Dendritic cell treated with granulocyte-macrophage colony-stimulating factor and Interleukin-4, amounts not matched to agents 40 ng/mL and 50 ng/mL, for 4 days (primary cell): Measurements from ENCODE around the gene SCEL.
"Not testable (repeated sequence)": the region's sequence is repeated elsewhere in the genome, so short reads cannot be mapped to it uniquely, and the experiment has no call there.

ENCODE experiments used
- H3K27ac Mint-ChIP-seq: one replicate; pipeline ENCODE4 v1.8.0; 2022; ENCODE audit warnings: mild to moderate bottlenecking, mixed read lengths
- H3K27me3 Mint-ChIP-seq: one replicate; pipeline ENCODE4 v1.8.0; 2022; ENCODE audit warnings: mild to moderate bottlenecking, mixed read lengths
- H3K36me3 Mint-ChIP-seq: one replicate; pipeline ENCODE4 v1.8.0; 2022; ENCODE audit warnings: low read depth, mixed read lengths
- H3K4me1 Mint-ChIP-seq: one replicate; pipeline ENCODE4 v1.8.0; 2022; ENCODE audit warnings: low read depth, mixed read lengths
- H3K4me3 Mint-ChIP-seq: one replicate; pipeline ENCODE4 v1.8.0; 2022; ENCODE audit warnings: mild to moderate bottlenecking, moderate library complexity, mixed read lengths
- H3K9me3 Mint-ChIP-seq: one replicate; pipeline ENCODE4 v1.8.0; 2022; ENCODE audit warnings: mixed read lengths
- intact Hi-C: fragments of 100-400 bp; cut with micrococcal nuclease; formaldehyde crosslinking; loops from one replicate; pipeline ENCODE4 v1.15.0; 2022

Gene SCEL

DNA sequence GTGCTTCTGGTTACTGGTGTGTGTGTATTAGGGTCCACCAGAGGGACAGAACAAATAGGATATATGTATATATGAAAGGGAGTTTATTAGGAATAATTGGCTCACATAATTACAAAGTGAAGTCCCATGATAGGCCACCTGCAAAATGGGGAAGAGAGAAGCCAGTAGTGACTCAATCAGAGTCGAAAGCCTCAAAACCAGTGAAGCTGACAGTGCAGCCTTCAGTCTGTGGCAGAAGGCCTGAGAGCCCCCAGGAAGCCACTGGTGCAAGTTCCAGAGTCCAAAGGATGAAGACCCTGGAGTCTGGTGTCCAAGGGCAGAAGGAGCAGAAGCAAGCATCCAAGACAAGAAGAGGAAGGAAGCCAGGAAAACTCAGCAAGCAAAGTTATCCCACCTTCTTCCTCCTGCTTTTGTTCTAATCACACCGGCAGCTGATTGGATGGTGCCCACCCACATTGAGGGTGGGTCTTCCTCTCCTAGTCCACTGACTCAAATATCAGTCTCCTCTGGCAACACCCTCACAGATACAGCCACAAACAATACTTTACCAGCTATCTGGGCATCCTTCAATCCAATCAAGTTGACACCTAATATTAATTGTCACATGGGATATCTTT, 21.7 kb upstream of the SCEL start:
- intact Hi-C loops: no loop called here
- H3K27me3 Mint-ChIP-seq: no peaks in the 10 kb centered on the region
- no peak overlapping the region for H3K4me3 Mint-ChIP-seq
- H3K4me1 Mint-ChIP-seq: peaks cover 9% of the 10 kb centered on the region
- H3K27ac Mint-ChIP-seq: no peak overlapping the region
- H3K36me3 Mint-ChIP-seq: no peaks in the 10 kb centered on the region
- H3K9me3 Mint-ChIP-seq: no peaks in the 10 kb centered on the region

GRCh38 chr13:77514336-77514726, 21.2 kb upstream of the SCEL start:
- Mint-ChIP-seq H3K4me3 (no peak overlapping the region), H3K36me3 (no peaks in the 10 kb centered on the region), H3K9me3 (no peaks in the 10 kb centered on the region), H3K27ac (no peak overlapping the region), H3K4me1 (peaks cover 9% of the 10 kb centered on the region), H3K27me3 (no peaks in the 10 kb centered on the region)
- intact Hi-C loops: no loop called here

- H3K27me3 Mint-ChIP-seq: no peaks in the 10 kb centered on the region
- intact Hi-C loops: no loop called here
Measured at GRCh38 chr13:77515785-77516184, 19.7 kb upstream of the SCEL start.

DNA sequence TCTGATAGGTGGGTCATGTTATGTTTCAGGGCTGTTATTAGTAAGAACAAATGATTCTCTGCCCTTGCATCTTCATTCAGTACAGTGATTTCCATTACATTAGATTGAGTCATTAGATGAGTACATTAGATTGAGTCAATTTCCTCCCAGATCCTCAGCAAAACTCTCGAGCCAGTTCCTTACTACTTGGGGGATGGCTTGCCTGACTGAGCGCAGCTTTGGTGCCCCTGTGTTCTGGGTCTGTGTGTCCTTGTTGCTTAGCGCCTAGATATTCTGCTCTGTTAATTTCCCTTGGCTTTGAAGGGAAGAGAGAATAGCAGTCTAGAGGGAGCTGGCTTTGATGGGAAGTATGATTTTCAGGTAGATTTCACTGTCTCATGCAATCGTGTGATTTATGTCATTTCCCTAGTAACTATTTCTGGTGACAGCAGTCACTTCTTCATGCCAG, 19.1 kb upstream of the SCEL start:
- Mint-ChIP-seq H3K4me1 (peaks cover 9% of the 10 kb centered on the region), H3K4me3 (no peak overlapping the region), H3K27ac (no peak overlapping the region), H3K9me3 (no peaks in the 10 kb centered on the region), H3K36me3 (no peaks in the 10 kb centered on the region), H3K27me3 (no peaks in the 10 kb centered on the region)
- intact Hi-C loops: no loop called here

More at GRCh38 chr13:77515785-77516184, 19.7 kb upstream of the SCEL start:
- no peak overlapping the region for H3K4me3 Mint-ChIP-seq
- H3K4me1 Mint-ChIP-seq: peaks cover 9% of the 10 kb centered on the region
- no peak overlapping the region for H3K27ac Mint-ChIP-seq
- no peaks in the 10 kb centered on the region for H3K9me3 Mint-ChIP-seq
- H3K36me3 Mint-ChIP-seq: no peaks in the 10 kb centered on the region

GRCh38 chr13:77518266-77518665, 17.2 kb upstream of the SCEL start:
- intact Hi-C loops: no loop called here
- H3K9me3 Mint-ChIP-seq: no peaks in the 10 kb centered on the region
- H3K4me3 Mint-ChIP-seq: no peak overlapping the region
- H3K36me3 Mint-ChIP-seq: no peaks in the 10 kb centered on the region
- H3K27me3 Mint-ChIP-seq: no peaks in the 10 kb centered on the region
- H3K27ac Mint-ChIP-seq: no peak overlapping the region
- H3K4me1 Mint-ChIP-seq: peaks cover 14% of the 10 kb centered on the region

GRCh38 chr13:77519396-77519795, 16.1 kb upstream of the SCEL start:
- H3K36me3 Mint-ChIP-seq, H3K9me3 Mint-ChIP-seq, H3K4me1 Mint-ChIP-seq, H3K27me3 Mint-ChIP-seq, H3K27ac Mint-ChIP-seq, H3K4me3 Mint-ChIP-seq, intact Hi-C loops: not testable (repeated sequence)

DNA sequence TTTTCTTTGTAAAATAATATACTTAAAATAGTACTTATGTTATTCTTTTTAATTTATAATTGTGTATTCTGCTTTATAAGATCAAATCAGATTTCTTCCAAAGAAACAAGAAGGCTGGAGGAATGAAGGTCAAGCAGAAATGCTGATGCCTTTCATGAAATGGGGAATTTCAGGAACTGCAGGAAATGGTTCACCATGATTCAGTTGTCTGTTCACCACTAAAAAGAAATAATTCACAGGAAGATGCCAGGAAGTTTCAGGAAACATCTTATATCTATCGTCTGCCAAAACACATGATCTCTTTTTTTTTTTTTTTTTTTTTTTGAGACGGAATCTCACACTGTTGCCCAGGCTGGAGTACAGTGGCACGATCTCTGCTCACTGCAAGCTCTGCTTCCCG, 15.7 kb upstream of the SCEL start:
- Mint-ChIP-seq H3K27me3 (no peaks in the 10 kb centered on the region), H3K27ac (no peak overlapping the region), H3K36me3 (no peaks in the 10 kb centered on the region), H3K9me3 (no peaks in the 10 kb centered on the region), H3K4me1 (peaks cover 5% of the 10 kb centered on the region), H3K4me3 (no peak overlapping the region)
- intact Hi-C loops: no loop called here

- Mint-ChIP-seq H3K4me1 (peaks cover 5% of the 10 kb centered on the region), H3K4me3 (no peak overlapping the region), H3K27ac (no peak overlapping the region), H3K9me3 (no peaks in the 10 kb centered on the region), H3K27me3 (no peaks in the 10 kb centered on the region), H3K36me3 (no peaks in the 10 kb centered on the region)
- intact Hi-C loops: no loop called here
Measured at GRCh38 chr13:77521194-77521593, 14.3 kb upstream of the SCEL start.

GRCh38 chr13:77521595-77522367, 13.7 kb upstream of the SCEL start:
- Mint-ChIP-seq H3K9me3 (no peaks in the 10 kb centered on the region), H3K27me3 (no peaks in the 10 kb centered on the region), H3K36me3 (no peaks in the 10 kb centered on the region), H3K4me1 (peaks cover 5% of the 10 kb centered on the region), H3K27ac (no peak overlapping the region), H3K4me3 (no peak overlapping the region)
- intact Hi-C loops: no loop called here

DNA sequence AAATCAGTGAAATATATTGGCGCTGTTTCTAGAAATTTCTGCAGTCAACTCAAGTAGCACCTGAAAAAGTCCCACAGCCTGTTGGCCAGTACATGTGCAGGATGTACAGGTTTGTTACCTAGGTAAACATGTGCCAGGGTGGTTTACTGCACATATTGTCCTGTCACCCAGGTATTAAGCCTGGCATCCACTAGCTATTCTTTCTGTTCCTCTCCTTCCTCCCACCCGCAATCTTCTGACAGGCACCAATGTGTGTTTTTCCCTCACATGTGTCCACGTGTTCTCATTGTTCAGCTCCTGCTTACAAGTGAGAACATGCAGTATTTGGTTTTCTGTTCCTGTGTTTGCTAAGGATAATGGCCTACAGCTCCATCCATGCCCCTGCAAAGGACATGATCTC, 13.1 kb upstream of the SCEL start:
- Mint-ChIP-seq H3K4me3 (no peak overlapping the region), H3K9me3 (no peaks in the 10 kb centered on the region), H3K4me1 (peaks cover 5% of the 10 kb centered on the region), H3K36me3 (no peaks in the 10 kb centered on the region), H3K27ac (no peak overlapping the region), H3K27me3 (no peaks in the 10 kb centered on the region)
- intact Hi-C loops: no loop called here

DNA sequence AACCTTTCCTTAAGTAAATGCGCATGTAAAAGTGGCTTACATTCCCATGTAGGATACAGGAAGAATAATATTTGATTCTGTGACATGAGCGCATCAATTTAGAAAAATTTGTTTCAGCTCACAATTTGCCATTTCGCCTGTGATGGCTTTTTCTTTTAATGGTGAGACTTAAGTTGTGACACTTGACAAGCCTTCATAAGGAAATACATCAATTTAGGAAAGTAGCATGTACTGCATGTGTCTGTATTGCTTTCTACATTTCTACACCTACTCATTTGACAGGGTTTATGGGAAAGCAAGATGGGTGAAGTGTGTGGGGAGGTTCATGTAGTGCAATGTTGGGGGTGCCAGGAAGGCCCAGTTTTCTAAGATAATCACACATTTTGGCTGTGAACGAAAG, 12.1 kb upstream of the SCEL start:
- no peaks in the 10 kb centered on the region for H3K27me3 Mint-ChIP-seq
- no peaks in the 10 kb centered on the region for H3K9me3 Mint-ChIP-seq
- no peak overlapping the region for H3K4me3 Mint-ChIP-seq
- peaks cover 5% of the 10 kb centered on the region for H3K4me1 Mint-ChIP-seq
- H3K36me3 Mint-ChIP-seq: no peaks in the 10 kb centered on the region
- intact Hi-C loops: no loop called here
- no peak overlapping the region for H3K27ac Mint-ChIP-seq

GRCh38 chr13:77523834-77524728, 11.4 kb upstream of the SCEL start:
- H3K4me1 Mint-ChIP-seq: peaks cover 5% of the 10 kb centered on the region
- H3K9me3 Mint-ChIP-seq: no peaks in the 10 kb centered on the region
- intact Hi-C loops: no loop called here
- H3K36me3 Mint-ChIP-seq: no peaks in the 10 kb centered on the region
- no peaks in the 10 kb centered on the region for H3K27me3 Mint-ChIP-seq
- no peak overlapping the region for H3K4me3 Mint-ChIP-seq
- H3K27ac Mint-ChIP-seq: no peak overlapping the region

DNA sequence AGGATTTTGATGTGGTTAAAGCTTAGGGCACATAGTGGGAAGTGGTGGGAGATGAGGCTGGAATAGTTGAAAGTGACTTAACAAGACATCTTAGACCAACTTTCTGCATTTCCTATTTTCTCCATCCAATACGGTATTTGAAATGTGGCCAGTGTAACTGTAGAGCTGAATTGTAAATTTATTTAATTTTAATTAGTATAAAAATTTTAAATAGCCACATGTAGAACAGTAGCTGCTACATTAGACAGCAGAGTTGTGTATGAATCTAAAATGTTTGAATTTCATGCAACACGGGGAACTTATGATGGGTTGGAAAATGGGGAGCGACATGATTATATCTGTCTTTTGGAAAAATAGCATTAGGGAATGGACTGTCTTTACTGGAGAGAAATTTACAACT, 7.1 kb upstream of the SCEL start:
- intact Hi-C loops: no loop called here
- Mint-ChIP-seq H3K27me3 (no peaks in the 10 kb centered on the region), H3K36me3 (no peaks in the 10 kb centered on the region), H3K4me1 (peaks cover 6% of the 10 kb centered on the region), H3K27ac (no peak overlapping the region), H3K4me3 (no peak overlapping the region), H3K9me3 (no peaks in the 10 kb centered on the region)

GRCh38 chr13:77528834-77529500, 6.5 kb upstream of the SCEL start:
- H3K27ac Mint-ChIP-seq: no peak overlapping the region
- H3K9me3 Mint-ChIP-seq: no peaks in the 10 kb centered on the region
- peaks cover 10% of the 10 kb centered on the region for H3K4me1 Mint-ChIP-seq
- no peaks in the 10 kb centered on the region for H3K27me3 Mint-ChIP-seq
- H3K4me3 Mint-ChIP-seq: no peak overlapping the region
- H3K36me3 Mint-ChIP-seq: no peaks in the 10 kb centered on the region
- intact Hi-C loops: no loop called here
